Peyer's patch (tissue), 4 donors: ENCODE data around the gene ARHGEF7.

Experiments used
- POLR2A ChIP-seq, 2 donors: fragments of 450-650 bp; IDR thresholded peaks; one replicate each; pipeline ENCODE4 v1.5.1; 2017; ENCODE audit warnings: antibody characterized with exemption in 2 of 2, mild to moderate bottlenecking in 2 of 2, moderate library complexity in 2 of 2
- TF ChIP-seq, protein P1 (sequence below), 6 experiments: fragments of 450-650 bp in 4 of 6; fragments of 200-600 bp in 2 of 6; sonication (generic) in 1 of 6; IDR thresholded peaks; one replicate each; pipeline ENCODE4 v1.5.1; 2017 to 2019; ENCODE audit warnings: antibody characterized with exemption in 6 of 6, mild to moderate bottlenecking in 3 of 6, moderate library complexity in 1 of 6

DNA sequence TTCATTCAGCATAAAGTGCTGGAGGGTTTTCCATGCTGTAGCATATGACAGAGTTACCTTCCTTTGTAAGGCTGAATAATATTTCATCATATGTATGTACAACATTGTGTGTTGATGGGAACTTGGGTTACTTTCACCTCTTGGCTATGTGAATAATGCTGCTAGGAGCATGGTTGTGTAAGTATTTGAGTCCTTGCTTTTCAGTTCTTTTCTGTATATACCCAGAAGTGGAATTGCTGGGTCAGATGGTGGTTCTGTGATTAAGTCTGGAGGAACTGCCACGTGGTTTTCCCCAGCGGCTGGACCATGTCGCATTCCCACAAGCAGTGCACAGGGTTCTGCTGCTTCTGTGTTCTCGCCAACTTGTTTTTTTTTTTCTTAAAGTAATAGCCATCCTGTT, 104.2 kb downstream of the ARHGEF7 start:
- TF ChIP-seq, protein P1, sequence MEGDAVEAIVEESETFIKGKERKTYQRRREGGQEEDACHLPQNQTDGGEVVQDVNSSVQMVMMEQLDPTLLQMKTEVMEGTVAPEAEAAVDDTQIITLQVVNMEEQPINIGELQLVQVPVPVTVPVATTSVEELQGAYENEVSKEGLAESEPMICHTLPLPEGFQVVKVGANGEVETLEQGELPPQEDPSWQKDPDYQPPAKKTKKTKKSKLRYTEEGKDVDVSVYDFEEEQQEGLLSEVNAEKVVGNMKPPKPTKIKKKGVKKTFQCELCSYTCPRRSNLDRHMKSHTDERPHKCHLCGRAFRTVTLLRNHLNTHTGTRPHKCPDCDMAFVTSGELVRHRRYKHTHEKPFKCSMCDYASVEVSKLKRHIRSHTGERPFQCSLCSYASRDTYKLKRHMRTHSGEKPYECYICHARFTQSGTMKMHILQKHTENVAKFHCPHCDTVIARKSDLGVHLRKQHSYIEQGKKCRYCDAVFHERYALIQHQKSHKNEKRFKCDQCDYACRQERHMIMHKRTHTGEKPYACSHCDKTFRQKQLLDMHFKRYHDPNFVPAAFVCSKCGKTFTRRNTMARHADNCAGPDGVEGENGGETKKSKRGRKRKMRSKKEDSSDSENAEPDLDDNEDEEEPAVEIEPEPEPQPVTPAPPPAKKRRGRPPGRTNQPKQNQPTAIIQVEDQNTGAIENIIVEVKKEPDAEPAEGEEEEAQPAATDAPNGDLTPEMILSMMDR (IDR thresholded peaks at IDR 0.05), result no peak
- TF ChIP-seq POLR2A (IDR thresholded peaks at IDR 0.05), result no peak
